Measurements from ENCODE around the gene SORCS1.

GRCh38 chr10:106826716-106827115 is 337.8 kb downstream of the SORCS1 start:
- TF ChIP-seq EZH2 (IDR thresholded peaks at IDR 0.05; ENCODE audit: low read length, missing control alignments) (no peak), CTCF (conservative IDR thresholded peaks at IDR 0.05 in 1 of 2, IDR thresholded peaks at IDR 0.05 in 1 of 2; ENCODE audit: low read depth in 1 of 2, low read length in 2 of 2) (no peak)
